Non-pigmented ciliary epithelial cell (primary cell): ENCODE measurements around the gene FAXDC2.
"Not testable (repeated sequence)": the region's sequence is repeated elsewhere in the genome, so short reads cannot be mapped to it uniquely, and the experiment has no call there.

Source experiments
- DNase-seq: peaks from one replicate; pipeline ENCODE4 v3.0.0-alpha.2; 2010; ENCODE audit warnings: low read depth

FAXDC2 gene

DNA sequence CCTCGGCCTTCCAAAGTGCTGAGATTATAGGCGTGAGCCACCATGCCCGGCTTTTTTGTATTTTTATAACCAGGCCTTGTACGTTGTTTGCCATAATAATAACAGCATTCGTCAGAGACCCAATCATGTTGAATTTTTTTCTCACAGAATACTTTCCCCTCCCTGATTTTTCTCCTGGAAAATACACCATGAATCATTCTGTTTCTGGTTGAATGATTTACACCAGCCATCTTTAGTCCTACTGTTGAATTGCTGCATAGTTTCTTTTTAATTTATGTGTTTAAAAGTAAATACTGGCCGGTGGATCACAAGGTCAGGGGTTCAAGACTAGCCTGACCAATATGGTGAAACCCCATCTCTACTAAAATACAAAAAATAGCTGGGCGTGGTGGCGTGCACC, 11.5 kb upstream of the FAXDC2 start:
- no peak for DNase-seq

- no peak for DNase-seq
These were observed 10.4 kb upstream of the FAXDC2 start for GRCh38 chr5:154860765-154861164.

DNA sequence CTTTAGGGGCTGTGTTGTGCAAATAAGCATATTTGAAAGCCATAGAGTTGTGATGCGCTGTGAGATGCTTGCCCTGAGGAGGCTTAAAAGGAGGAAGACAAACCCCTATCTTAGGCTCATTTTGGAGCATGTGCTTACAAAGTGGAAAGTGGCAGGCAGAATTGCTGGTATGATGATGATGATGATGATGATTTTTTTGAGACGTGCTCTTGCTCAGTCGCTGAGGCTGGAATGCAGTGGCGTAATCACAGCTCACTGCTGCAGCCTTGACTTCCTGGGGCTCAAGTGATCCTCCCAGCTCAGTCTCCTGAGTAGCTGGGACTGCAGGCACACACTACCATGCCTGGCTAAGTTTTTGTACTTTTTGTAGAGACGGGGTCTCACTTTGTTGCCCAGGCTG, 9.7 kb upstream of the FAXDC2 start:
- peak; percentile 45 for DNase-seq

DNA sequence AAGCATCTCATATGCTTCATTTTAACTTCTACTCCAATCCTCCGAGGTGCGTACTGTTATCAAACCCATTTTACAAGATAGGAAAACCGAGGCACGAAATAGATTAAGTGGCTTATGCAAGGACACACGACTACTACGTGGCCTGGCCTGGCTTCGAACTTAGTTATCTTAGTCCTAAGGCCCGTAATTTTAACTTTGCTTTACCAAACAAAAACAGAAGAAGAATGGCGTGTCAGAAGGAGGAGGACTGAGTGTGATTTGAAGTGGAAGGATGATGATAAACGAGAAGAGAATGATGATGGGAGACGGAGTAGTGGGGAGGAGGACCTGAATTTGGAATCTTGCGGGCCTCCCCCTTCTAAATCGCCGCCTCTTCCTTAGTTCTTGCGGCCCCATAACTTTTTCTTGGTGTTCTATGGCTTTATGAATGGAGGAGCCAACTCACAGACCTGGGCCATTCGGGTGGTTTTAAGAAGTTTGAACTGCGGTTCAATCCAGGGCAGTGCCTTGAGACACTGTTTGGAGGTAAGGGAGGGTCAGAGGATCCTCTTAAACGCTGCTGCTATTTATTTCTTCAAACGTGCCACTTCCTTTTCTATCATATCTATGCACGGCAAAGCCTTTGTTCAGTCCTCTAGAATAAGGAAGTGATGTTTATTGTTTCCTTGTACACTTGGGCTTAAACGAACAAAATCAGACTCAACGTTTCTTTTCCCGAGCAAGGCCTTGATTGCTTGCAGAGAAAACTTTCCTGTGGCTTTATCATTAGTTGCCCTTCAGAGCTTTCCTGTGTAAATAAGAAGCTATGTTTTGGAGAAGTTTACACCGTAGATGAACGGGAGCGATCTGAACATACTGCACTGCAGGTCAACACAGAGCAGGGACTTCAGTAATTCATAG, 8.8 kb upstream of the FAXDC2 start:
- no peak for DNase-seq

GRCh38 chr5:154858297-154858971, 8.0 kb upstream of the FAXDC2 start, which contains the start of gene CNOT8:
TSS of gene CNOT8 (plus strand) at chr5:154858627. CDS start at chr5:154863279, 4,652 bp downstream.
- peak; percentile 85 for DNase-seq

GRCh38 chr5:154857530-154858296, 7.3 kb upstream of the FAXDC2 start:
- DNase-seq = peak; percentile 80

DNA sequence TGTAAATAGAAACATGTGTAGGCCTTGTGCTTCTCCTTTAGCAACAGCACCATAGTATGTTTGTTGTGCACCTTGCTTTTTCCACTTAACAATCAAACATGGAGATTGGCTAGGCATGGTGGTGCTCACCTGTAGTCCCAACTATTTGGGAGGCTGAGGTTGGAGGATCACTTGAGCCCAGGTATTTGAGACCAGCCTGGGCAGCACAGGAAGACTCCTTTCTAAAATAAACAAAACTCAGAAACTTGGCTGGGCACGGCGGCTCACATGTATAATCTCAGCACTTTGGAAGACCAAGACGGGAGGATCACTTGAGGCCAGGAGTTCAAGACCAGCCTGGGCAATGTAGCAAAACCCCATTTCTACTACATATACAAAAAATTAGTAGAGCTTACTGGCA, 948 bp upstream of the FAXDC2 start:
- no peak for DNase-seq

- DNase-seq = no peak
These were observed 607 bp downstream of the FAXDC2 start for GRCh38 chr5:154849791-154850201.

DNA sequence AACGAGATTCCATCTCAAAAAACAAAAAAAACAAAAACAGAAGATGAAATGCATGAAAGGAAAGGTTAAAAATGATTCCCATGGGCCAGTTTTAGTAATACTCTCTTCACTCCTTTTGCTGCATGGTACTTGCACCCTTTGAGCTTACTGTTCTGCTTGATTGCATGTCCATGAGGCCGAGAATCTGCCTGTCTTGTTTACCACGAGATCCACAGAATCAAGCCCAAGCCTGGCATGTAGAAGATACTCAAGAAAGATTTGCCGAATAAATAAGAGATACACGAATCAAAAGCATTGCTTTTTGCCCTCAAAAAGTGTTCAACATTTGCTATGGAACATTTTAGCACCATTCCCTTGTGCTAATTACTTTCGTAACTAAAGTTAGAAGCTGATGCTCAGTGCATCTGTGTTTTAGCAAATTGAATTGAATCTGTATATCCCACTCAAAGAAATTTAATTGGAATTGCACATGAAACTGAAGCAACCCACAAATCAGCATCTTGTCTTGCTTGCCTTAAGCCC, 1.1 kb downstream of the FAXDC2 start:
- DNase-seq = no peak

DNA sequence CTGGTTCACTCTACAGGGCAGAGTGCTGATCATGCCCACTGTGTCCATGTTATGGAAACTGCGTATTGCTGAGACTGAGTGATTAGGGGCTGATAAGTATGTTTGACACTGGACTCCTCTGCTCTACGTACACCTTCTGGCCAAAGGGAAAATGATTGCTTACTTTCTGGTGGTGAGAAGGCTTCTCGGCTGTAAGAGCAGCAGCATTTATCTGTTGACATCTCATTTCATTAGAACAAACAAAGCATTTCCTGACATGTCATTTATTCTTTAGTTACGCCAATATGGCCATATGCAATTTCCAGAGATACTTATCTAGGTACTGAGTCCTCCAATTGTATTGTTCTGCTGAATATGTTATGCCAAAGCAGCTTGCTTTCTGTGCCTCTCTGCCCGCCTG, 5.6 kb downstream of the FAXDC2 start:
- DNase-seq = no peak

GRCh38 chr5:154842689-154843530, 7.5 kb downstream of the FAXDC2 start:
- no peak for DNase-seq

GRCh38 chr5:154841273-154841661, 9.1 kb downstream of the FAXDC2 start:
- no peak for DNase-seq

GRCh38 chr5:154840435-154841272, 9.7 kb downstream of the FAXDC2 start:
- DNase-seq = no peak

- DNase-seq = no peak
These were observed 13.1 kb downstream of the FAXDC2 start for GRCh38 chr5:154837009-154837901.

- no peak for DNase-seq
These were observed 14.2 kb downstream of the FAXDC2 start for GRCh38 chr5:154836225-154836624.

DNA sequence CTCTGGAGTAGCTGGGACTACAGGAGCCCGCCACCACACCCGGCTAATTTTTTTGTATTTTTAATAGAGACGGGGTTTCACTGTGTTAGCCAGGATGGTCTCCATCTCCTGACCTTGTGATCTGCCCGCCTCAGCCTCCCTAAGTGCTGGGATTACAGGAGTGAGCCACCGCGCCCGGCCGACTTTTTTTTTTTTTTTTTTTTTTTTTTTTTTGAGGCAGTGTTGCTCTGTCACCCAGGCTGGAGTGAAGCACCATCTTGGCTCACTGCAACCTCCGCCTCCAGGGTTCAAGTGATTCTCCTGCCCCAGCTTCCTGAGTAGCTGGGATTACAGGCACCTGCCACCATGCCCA, 14.7 kb downstream of the FAXDC2 start:
- not testable (repeated sequence) for DNase-seq

DNA sequence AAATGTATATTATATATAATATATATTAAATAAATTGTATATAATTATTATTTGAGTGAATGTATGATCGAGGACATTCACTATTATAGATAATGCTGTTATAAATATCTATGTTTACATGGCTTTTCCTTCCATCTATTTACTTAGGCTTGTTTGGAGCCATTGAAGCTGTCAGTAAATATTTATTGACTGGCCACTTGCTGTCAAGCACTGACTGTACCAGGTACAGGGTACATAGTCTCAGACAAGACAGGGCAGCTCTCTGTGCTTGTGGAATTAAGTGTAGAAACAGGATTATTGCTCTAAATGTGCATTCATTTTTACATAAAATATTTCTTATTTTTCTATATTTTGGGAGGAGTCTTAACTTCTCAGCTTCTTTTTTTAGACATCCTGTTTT, 16.4 kb downstream of the FAXDC2 start:
- no peak for DNase-seq

DNA sequence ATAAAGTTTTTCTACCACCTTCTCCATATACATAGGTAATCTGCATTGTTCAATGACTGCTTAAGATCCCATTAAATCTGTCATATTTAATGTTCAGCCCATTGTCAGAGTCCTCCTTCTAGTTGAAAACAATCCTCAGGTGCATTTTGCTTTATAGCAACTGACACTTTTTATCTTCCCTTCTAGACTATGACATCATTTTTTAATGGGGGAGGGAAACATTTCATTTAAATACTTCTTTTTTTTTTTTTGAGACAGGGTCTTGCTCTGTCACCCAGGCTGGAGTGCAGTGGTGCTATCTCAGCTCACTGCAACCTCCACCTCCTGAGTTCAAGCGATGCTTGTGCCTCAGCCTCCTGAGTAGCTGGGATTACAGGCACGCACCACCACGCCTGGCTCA, 17.6 kb downstream of the FAXDC2 start:
- not testable (repeated sequence) for DNase-seq

DNA sequence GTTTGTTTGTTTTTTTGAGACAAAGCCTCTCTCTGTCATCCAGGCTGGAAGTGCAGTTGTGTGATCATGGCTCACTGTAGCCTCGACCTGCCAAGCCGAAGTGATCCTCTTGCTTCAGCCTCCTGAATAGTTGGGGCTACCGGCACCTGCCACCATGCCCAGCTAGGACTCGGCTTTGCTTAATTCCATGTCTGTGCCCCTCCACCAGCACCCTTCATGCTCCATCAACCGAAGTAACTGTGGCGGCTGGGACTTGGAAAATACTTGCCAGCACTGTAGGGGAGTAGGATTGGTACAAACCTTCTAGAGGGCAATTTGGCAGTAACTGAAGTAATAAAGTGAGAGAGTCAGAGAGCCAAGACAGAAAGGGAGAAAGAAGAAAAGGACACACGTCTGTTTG, 19.0 kb downstream of the FAXDC2 start:
- no peak for DNase-seq

GRCh38 chr5:154830596-154830995, 19.8 kb downstream of the FAXDC2 start:
- DNase-seq = no peak
